GM18909 (cell line): Measurements from ENCODE around the gene SDR42E2.
"Not testable (repeated sequence)": the region's sequence is repeated elsewhere in the genome, so short reads cannot be mapped to it uniquely, and the experiment has no call there.

Experiments
- ATAC-seq: cut with Tn5 transposase; IDR thresholded peaks from one replicate; pipeline ENCODE4 v1.9.1; 2021; ENCODE audit warnings: mild to moderate bottlenecking; ENCODE audit not compliant: unreplicated experiment, poor library complexity

Gene SDR42E2

DNA sequence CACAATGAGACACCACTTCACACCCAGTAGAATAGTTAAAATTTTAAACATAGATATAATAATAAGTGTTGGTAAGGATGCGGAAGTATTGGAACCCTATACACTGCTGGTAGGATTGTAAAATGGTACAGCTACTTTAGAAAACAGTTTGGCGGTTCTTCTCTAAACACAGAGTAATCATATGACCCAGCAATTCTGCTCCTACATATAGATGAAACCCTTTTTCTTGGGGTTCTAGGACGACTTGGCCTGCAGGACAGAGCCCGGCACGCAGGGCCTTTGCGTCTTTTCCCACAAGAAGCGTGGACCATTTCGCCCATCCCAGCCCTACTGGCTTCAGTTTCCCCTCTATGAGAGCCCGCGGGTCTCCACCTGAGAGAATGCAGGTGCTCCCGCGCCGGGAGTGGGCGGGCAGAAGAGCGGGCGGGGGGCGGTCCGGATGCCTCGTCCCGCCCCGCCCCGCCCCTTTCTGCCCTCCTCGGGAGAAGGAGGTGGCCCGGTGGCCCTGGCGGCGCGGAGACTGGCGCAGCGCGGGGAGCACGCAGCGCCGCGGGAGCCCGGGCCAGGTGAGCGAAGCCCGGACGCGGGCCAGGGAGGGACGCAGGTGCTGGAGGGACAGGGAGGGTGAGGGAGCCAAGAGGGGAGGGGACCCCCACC lies at the start of gene SDR42E2:
Gene SDR42E2 (plus strand): TSS at position 508 of the 657 bp plus-strand sequence. CDS start 3,077 bp downstream, outside the sequence.
- no peak for ATAC-seq

DNA sequence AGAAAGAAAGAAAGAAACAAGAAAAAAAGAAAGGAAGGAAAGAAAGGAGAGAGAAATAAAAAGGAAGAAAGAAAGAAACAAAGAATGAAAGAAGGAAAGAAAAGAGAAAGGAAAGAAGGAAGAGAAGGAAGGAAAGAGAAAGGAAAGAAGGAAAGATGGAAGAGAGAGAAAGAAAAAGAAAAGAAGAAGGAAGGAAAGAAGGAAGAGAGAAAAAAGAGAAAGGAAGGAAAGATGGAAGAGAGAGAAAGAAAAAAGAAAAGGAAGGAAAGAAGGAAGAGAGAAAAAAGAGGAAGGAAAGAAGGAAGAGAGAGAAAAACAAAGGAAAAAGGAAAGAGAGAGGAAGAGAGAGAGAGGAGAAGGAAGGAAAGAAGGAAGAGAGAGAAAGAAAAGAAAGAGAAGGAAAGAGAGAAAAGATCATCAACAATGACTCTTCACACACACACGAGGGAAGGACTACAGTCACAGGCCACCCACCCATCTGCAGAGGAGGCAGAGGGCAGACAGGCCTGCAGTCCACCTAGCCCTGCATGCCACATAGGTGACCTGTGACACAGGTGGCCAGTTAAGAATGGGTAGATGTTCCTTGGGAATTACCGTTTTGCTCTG lies 46.1 kb upstream of the SDR42E2 start:
- ATAC-seq: no peak

GRCh38 chr16:22117609-22118008 lies 44.7 kb upstream of the SDR42E2 start:
- ATAC-seq: no peak

DNA sequence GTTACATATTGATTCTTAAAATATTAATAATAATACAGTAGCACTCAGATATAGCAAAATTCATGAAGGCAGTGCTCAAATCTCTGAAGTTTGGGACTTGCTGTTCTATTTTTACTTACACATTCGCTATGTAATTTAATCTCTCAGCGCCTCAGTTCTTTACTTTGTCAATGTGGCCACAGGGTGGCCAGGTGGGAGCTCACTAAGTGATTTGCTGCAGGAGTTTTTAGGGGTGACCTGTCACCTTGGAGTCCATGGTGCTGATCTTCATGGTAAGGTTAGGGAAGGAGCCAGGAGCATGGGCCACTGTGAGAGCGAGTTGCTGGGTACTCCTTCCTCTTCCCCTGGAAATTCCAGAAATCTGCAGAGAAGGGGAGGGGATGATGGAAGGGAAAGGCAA lies 41.9 kb upstream of the SDR42E2 start:
- no peak for ATAC-seq

DNA sequence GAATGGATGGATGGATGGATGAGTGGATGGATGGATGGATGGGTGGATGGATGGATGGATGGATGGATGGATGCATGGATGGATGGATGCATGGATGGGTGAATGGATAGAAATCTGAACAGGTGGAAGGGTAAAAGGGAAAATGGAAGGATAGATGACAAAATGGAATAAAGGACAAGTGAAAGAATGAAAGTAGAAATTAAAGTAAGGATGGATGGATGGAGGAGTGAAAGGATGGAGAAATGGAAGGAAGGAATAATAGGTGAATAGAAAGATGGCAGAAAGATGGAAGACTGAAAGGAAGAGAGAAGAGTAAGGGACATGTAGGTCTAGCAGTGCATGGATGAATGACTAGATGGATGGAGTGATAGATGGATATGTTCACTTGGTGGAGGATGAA lies 40.1 kb upstream of the SDR42E2 start:
- ATAC-seq: no peak

- no peak for ATAC-seq
Observed at GRCh38 chr16:22123146-22123545, 39.2 kb upstream of the SDR42E2 start.

DNA sequence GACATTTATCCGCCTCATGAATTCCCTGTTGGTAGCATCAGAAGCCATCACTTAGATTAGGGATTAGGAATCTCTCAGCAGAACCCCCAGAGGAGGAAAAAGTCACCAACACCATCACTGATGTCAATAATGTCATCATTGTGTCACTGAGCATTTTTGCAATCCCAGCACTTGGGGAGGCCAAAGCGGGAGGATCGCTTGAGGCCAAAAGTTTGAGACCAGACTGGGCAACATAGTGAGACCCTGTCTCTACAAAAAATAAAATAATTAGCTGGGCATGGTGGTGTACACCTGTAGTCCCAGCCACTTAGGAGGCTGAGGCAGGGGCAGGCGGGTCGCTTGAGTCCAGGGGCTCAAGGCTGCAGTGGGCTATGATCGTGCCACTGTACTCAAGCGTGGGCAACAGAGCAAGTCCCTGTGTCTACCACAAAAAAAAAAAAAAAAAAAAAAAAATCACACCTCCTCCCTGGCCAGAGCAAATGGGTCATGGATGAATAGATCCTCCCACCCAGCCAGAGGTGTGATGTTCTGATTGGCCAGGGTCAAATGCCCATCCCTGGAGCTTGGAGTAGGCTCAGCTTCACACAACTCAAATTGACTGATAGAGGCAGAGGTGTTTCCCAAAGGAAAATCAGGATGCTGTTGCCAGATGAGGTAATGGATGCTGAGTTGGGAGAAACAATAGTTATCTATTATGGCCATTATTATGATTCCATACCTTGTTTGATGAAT lies 38.4 kb upstream of the SDR42E2 start:
- ATAC-seq: no peak

GRCh38 chr16:22124583-22125284 lies 37.6 kb upstream of the SDR42E2 start:
- ATAC-seq: no peak

- no peak for ATAC-seq
Observed at GRCh38 chr16:22126037-22126558, 36.2 kb upstream of the SDR42E2 start.

- not testable (repeated sequence) for ATAC-seq
Observed at GRCh38 chr16:22128537-22128936, 33.8 kb upstream of the SDR42E2 start.

- no peak for ATAC-seq
Observed at GRCh38 chr16:22130528-22130927, 31.8 kb upstream of the SDR42E2 start.

- no peak for ATAC-seq
Observed at GRCh38 chr16:22132801-22133200, 29.5 kb upstream of the SDR42E2 start.

- no peak for ATAC-seq
Observed at GRCh38 chr16:22138482-22138881, 23.8 kb upstream of the SDR42E2 start.

GRCh38 chr16:22139008-22139407 lies 23.3 kb upstream of the SDR42E2 start:
- no peak for ATAC-seq

DNA sequence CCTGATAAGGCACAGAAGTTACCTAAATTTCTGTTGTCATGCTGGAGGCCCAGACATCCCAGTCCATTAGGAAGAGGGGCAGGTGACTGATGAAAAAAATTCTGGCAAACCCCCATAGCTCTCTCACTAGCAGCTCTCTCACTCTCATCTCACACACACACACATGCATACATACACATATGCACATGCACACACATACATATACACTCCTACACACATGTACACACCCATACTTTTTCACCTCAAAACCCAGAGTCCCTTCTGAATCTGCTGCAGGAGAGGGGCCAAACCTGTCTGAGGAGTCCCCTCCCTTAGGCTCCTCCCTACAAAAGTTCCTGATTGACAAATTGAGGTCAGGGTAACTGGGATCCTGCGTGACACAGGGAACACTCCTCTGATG lies 22.6 kb upstream of the SDR42E2 start:
- no peak for ATAC-seq

DNA sequence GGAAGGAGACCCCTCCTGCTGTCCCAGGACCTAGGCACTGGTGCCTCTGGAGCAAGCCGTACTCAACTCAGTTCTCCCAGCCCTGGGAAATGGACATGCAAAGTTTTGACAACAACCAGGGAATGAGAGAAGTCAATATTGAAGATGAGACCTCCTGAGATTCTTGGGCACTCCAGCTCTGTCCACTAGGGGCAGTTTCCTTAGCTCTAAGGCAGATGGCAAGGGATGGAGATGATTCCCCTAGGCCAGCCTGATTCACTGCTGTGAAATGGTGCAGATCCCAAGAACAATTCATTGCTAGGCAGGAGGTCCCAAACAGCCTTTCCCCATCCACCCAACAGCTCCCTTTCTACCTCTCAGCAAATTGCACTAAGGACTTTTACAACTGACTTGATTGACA lies 20.5 kb upstream of the SDR42E2 start:
- ATAC-seq: no peak

GRCh38 chr16:22144520-22144919 lies 17.8 kb upstream of the SDR42E2 start:
- ATAC-seq: no peak

DNA sequence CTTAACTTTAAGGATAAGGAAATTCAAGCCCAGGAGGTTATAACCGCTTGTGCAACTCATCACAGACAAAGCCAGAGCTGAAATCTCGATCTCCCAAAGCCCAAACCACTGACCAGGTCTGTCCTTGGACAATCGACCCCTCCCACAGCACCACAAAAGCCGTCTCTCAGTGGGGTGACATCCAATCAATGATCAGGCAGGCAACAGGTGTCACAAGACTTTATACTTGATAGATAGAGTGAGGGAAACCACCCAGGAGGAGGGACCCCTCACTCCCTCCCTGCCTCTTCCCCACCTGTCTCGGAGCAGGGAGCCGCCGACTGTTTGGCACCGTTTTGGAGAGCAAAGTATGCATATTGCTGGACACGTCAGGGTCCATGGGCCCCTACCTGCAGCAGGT lies 14.5 kb upstream of the SDR42E2 start:
- no peak for ATAC-seq

- ATAC-seq: no peak
Observed at GRCh38 chr16:22151246-22151998, 10.9 kb upstream of the SDR42E2 start.

GRCh38 chr16:22152316-22152715 lies 10.0 kb upstream of the SDR42E2 start:
- no peak for ATAC-seq
